ACHN (cell line): ENCODE results near the gene PLGLB2.
"Not testable (repeated sequence)": the region's sequence is repeated elsewhere in the genome, so short reads cannot be mapped to it uniquely, and the experiment has no call there.

Experiments used
- DNase-seq: peaks from one replicate; pipeline ENCODE4 v3.0.0-alpha.2; 2015
- in situ Hi-C: cut with HindIII; loops from 2 replicates; pipeline ENCODE4 v1.10.0; 2017; ENCODE audit warnings: low sequenced_read_pairs, low pct_ligation_motif_present, low pct_unique_long_range_greater_than_20kb

PLGLB2 gene

GRCh38 chr2:87747791-87748190, at the start of gene PLGLB2:
Gene PLGLB2, plus strand, starts transcription at chr2:87748087. Its CDS starts 67 bp downstream, at chr2:87748154.
- DNase-seq, in situ Hi-C loops: not testable (repeated sequence)

- in situ Hi-C loops: not testable (repeated sequence)
Observed at GRCh38 chr2:87704572-87705323, 43.1 kb upstream of the PLGLB2 start.

GRCh38 chr2:87708368-87708767, 39.5 kb upstream of the PLGLB2 start:
- DNase-seq, in situ Hi-C loops: not testable (repeated sequence)

More at GRCh38 chr2:87704572-87705323, 43.1 kb upstream of the PLGLB2 start:
- not testable (repeated sequence) for DNase-seq

- in situ Hi-C loops, DNase-seq: not testable (repeated sequence)
Observed at GRCh38 chr2:87727940-87728599, 19.8 kb upstream of the PLGLB2 start.

- in situ Hi-C loops, DNase-seq: not testable (repeated sequence)
Observed at GRCh38 chr2:87740928-87741327, 7.0 kb upstream of the PLGLB2 start.

- in situ Hi-C loops, DNase-seq: not testable (repeated sequence)
Observed at GRCh38 chr2:87742393-87743108, 5.3 kb upstream of the PLGLB2 start.

GRCh38 chr2:87743638-87744037, 4.2 kb upstream of the PLGLB2 start:
- in situ Hi-C loops, DNase-seq: not testable (repeated sequence)

GRCh38 chr2:87745353-87745951, 2.4 kb upstream of the PLGLB2 start:
- DNase-seq, in situ Hi-C loops: not testable (repeated sequence)

- DNase-seq, in situ Hi-C loops: not testable (repeated sequence)
Observed at GRCh38 chr2:87748524-87748923, 637 bp downstream of the PLGLB2 start.

- in situ Hi-C loops, DNase-seq: not testable (repeated sequence)
Observed at GRCh38 chr2:87750560-87750959, 2.7 kb downstream of the PLGLB2 start.

- DNase-seq, in situ Hi-C loops: not testable (repeated sequence)
Observed at GRCh38 chr2:87754759-87755158, 6.9 kb downstream of the PLGLB2 start.
